GM12872 (cell line): ENCODE data around the gene C5.

Experiments used
- TF ChIP-seq, protein P1 (sequence below): IDR thresholded peaks from 3 replicates; pipeline ENCODE4 v1.5.1; 2011; ENCODE audit warnings: low read depth, mild to moderate bottlenecking, low read length, moderate library complexity; ENCODE audit not compliant: insufficient read depth

C5 gene

DNA sequence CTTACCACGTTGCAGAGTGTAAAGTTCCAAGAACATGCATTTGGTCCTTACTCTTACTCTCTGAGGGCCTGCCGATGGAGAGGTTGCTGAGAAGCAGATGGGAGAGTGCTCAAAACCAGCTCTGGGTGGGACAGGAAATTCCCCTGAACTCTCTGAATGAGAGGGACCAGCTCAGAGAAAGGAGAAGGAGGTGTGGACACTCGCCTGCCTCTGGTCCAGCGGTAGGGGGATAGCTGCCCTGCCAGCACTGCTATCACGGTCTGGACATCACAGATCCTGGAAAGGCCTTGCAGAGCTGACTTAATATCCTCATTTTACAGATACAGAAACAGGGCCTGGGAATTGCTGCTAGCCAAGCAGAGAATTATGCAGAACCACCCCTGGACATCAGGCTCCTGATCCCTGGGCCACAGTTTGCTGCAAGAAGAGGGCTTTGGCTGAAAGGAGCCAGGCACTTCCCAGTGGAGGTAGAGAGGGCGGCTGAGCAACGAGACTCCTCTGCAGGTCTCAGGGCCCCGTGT, 128.4 kb downstream of the C5 start:
- TF ChIP-seq, protein P1, sequence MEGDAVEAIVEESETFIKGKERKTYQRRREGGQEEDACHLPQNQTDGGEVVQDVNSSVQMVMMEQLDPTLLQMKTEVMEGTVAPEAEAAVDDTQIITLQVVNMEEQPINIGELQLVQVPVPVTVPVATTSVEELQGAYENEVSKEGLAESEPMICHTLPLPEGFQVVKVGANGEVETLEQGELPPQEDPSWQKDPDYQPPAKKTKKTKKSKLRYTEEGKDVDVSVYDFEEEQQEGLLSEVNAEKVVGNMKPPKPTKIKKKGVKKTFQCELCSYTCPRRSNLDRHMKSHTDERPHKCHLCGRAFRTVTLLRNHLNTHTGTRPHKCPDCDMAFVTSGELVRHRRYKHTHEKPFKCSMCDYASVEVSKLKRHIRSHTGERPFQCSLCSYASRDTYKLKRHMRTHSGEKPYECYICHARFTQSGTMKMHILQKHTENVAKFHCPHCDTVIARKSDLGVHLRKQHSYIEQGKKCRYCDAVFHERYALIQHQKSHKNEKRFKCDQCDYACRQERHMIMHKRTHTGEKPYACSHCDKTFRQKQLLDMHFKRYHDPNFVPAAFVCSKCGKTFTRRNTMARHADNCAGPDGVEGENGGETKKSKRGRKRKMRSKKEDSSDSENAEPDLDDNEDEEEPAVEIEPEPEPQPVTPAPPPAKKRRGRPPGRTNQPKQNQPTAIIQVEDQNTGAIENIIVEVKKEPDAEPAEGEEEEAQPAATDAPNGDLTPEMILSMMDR, result no peak

DNA sequence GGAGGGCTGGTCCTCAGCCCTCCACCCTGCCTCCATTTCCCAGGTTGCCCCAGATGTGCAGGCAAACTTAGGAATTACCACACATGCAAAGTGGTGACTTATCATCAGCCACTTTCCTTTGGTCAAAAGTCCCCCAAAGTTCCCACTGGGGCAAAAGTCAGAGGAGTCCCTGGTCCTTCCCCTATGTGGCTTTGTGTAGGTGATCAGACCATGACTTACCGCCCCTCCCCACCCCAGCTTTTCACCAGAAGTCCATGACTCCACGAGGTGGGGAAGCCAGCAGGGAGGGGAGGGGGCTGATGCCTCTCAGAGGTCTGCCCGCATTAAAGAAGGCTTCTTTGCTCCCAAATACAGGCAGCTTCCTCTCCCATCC, 129.3 kb downstream of the C5 start:
- TF ChIP-seq, protein P1, result no peak

DNA sequence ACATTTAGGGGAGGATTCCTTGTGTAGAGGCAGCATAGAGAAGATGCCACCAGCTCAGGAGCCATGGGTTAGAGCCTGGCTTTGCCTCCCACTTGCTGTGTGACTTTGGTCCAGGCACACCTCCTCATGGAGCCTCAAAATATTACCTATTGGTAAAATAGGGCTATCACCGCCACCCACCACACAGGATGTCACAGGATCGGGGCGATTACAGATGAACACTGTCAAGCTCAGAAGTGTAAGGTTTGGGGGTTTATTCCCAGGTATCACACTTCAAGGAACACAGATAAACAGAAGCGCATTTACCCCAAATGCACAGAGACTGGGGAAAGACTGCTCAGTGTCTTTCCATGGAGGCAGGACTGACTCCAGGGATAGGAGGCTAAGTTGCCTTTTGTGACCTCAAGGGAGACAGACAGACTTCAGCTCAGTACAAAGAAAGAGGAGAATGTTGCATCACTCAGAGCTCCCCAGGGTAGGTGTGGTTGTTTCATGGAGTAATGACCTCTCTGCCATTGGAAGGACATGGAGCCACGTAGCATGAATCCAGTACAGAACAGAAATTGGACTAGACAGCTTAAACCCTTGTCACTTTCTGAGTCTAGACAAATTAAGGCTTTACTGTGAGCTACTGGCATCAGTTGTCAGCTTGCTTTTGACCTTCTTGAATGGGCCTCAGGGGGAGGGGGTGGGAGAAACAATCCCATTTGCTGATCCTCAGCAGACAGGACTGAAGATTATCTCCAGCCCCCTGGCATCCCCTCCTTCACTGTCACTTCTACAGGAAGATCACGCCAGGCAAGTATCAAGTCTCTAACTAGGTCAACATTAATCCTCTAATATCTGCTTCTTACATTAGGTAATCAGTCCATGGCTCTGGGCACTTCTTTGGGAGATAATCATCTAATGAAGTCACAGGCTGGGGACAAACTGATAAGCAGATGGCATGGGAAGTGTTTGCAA, 130.0 kb downstream of the C5 start:
- TF ChIP-seq, protein P1, result no peak

DNA sequence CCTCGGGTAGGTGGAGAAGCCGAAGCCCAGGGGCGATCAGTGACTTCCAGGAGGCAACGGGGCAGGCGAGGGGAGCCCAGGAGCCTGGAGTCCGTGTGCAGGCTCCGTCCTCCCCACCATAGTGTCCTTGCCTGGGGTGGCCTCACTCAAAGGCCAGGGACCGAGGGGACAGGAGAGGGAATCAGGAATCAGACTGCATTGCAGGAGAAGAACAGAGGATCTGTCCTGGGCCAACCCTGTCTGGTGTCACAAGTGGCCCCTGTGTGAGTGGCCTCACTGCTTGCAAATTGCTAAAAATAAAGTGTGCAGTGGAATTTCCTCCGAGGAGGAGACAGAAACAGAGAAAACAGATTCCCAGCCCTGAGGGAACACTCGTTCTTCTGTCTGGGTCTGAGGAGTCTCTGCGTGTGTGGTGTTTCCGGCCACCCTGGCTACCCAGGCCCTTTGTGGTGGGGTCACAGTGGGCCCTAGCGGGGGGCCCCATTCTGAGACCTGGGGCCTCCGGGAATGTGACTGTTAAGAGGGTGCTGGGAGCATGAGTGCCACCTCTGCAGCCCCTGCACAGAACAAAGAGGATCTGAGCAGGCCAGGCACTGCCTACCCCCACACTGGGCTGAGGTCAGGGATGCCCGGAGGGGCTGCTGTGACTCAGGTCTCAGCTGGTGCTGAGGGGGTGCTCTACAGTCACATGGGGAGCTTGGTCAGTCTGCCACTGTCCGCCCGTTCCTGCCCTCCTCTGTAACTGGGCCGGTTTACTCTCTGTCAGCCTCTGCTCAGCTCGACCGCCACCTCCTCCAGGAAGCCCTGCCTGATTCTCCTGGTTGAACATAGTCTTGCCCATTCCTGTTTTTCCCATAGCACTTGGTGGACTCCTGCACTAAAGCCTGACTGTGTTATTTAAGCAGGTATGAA, 130.9 kb downstream of the C5 start:
- TF ChIP-seq, protein P1, result no peak

DNA sequence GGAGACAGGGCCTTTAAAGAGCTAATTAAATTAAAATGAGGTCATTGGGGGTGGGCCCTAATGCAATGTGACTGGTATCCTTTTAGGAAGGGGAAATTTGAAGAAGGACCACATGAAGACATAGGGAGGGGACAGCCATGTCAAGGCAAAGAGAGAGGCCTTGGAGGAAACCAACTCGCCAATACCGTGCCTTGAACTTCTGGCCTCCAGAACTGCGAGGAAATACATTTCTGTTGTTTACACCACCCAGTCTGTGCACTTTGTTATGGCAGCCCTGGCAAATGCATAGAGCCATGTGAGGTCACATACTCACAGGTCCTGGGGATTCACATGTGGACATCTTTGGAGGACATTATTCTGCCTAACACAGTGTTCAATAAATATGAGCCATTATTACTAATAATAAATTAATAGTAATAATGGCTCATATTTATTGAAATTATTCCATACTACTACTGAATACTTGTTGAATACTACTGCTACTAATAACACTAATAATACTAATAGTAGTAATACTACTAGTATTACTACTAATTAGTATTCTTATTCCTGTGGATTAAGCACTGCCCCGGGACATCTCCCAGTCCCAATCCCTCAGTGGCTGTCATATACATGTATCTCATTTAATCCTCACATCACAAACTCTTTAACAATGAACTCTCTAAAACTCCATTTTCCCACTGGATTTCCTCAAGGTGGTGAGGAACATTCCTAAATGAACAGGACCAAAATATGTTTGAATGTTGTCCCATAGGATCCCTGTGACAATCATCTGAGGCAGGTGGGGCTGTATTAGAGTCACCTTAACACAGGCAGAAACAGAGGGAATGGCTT, 131.9 kb downstream of the C5 start:
- TF ChIP-seq, protein P1, result no peak

DNA sequence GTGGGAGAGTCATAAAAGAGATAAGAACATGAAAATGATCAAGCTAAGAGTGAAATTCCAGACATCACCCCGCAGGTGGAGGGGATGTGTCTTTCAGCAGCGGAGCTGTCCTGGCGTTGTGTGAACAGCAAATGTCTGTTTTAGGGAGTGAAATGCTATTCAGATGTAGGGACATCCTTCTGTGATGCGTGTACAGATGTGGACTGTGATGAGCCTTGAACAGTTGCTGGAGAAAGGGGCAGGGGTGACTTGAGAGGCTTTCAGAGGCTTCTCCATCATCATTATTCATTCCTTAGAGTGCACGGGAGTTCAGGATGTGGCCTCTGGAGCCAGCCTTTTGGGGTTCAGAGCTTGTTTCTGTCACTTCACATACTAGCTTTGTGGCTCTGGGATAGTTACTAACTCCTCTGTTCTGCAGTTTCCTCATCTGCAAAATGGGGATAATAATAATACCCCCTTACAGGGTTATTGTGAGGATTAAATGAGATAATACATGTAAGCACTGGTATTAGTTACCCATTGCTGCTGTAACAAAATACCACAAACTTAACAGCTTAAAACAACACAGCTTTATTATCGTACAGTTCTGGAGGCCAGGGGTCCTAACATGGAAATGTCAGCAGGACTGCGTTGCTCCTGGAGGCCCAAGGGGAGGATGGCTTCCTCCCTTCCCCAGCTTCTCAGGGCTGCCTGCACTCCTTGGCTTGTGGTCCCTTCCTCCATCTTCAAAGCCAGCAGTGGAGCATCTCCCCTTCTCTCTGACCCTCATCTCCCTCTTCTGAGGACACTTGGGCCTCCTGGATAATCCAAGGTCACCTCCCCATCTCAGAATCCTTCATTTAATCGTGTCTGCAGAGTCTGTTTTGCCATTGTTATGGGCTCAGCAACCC, 132.8 kb downstream of the C5 start:
- TF ChIP-seq, protein P1, result no peak
